COLO668 (cell line): ENCODE data around the gene CHST9.
"Not testable (repeated sequence)": the region's sequence is repeated elsewhere in the genome, so short reads cannot be mapped to it uniquely, and the experiment has no call there.

ENCODE experiments used
- DNase-seq: peaks from one replicate; lab custom pipeline; 2025; ENCODE audit not compliant: unreplicated experiment; lab: John Stamatoyannopoulos, UW

The CHST9 gene

DNA sequence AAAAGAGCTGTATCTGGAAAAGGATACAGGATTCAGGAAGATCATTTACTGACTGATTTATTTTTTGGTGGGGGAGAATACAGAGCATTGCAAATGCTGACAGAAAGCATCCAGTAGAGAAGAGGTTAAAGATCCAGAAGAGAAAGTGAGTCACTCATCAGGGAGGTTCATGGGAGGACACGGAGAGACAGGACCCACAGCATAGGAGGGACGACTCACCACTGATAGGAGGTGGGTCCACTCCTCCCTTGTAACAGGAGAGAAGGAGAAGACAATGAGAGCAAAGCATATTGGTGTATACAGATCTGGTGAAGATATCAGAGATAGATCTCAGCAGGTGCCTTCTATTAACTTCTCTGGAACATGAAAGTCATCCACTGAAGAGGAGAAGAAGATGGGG lies 177.2 kb downstream of the CHST9 start:
- DNase-seq = no peak

DNA sequence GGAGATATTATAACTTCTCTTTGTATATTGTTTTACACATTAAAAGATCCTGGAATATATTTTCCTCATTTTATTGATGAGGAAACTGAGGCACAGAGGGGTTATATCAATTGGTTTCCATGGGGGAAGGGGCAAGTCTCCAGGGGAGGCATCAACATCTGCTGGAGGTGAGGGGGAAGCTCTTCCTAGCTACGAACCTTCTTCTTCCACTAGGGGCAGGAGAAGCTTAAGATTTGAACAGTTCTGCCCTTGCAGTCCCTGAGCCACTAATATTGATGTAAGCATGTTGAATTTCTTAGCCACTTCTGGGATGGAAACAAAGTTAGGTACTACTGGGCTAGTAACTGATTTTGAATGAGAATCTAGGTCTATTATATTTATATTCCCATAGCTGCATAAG lies 179.5 kb downstream of the CHST9 start:
- DNase-seq = no peak

DNA sequence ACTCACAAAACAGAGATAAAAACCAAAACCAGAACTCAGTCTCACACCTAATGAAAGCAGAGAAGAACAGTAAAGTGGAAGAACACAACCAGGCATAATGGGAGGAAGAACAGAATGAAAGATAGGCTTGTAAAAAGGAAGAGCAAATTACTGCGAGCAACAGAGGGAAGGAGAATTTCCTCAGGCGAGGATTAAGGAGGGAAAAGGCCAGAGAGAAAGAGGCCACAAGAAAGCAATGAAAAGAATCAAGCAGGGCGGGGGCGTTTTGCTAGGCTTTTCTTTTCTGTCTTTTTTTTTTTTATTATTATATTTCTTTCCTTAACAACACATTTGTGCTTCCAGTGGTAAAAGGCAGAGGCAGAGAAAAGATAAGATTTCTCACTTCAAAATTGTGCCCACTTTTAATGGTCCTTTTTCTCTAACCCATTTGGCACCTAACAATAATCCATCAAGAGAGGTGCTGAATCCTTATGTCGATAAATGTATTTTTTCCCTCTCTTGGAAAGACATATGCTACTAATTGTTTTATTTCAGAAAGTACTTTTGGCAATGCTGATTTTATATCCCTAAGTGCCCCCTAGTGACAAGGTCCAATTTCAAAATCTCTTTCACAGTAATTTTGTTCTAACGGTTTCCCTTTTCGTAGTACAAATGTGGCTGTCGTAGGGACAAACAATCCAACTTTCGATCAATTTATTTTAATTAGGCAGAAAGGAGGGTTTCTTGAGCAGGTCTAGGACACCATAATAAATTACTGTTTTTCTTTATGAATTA lies 180.9 kb downstream of the CHST9 start:
- DNase-seq = no peak

DNA sequence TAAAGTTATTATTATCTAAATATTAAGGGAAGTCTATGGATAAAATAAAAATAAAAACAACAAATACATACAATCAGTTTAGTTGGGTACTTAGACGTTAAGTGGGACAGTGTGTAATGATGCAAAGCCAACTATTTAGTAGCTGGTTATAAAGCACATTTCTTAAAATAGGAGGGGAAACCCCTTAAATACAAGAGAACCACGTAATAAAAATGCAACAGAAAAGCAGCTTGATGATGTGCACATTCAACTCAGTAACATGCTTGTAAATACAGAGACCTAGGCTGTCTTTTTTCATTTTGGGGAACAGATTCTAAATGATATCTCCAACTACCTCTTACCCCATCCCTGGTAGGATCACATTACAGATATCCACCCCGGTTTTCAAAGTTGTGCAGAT lies 185.3 kb downstream of the CHST9 start:
- DNase-seq = no peak

DNA sequence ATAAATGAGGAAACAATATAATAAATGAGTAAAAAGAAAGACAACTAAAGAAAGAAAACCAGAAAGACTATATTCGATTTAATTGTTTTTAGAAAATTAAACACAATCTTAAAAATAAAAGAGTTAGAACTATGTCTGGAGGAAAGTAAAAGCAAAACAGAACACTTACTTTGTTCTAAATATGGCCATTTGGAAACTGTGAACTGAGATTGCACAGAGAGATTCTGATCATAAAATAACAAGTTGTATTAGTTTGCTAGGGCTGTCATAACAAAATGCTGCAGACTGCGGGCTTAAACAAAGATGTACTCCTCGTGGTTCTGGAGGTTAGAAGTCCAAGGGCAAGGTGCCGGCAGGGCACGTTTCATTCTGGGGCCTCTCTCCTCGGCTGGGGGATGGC lies 191.5 kb downstream of the CHST9 start:
- DNase-seq = no peak

DNA sequence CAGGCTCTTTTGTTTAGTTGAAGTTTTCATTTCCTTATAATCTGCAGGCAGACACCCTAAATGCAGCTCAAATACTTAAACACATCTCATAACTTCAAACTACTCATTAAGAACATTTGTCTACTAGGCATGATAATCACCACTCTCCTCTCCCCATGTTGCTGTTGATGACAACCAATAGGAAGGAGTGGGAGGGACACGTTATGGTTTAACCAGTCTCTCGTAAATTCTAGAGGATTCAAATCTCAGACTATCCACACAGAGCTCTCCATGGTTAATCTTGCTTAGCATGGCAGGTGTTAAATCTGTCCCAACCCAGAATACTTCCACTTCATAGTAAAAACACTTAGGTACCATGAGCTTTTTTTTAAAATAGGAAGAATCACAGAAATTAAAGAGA lies 192.2 kb downstream of the CHST9 start:
- DNase-seq = no peak

DNA sequence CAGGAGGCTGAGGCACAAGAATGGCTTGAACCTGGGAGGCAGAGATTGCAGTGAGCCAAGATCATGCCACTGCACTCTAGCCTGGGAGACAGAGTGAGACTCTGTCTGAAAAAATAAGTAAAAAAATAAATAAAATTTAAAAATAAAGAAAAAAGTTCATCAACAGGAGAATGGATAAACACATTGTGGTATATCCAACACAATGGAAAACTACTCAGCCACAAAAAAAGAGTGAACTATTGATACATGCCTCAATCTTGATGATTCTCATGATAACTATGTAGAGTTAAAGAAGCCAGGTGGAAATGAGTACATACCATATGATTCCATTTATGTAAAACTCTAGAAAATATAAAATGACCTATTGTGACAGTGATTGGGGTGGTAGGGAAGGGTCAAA lies 195.3 kb downstream of the CHST9 start:
- no peak for DNase-seq

DNA sequence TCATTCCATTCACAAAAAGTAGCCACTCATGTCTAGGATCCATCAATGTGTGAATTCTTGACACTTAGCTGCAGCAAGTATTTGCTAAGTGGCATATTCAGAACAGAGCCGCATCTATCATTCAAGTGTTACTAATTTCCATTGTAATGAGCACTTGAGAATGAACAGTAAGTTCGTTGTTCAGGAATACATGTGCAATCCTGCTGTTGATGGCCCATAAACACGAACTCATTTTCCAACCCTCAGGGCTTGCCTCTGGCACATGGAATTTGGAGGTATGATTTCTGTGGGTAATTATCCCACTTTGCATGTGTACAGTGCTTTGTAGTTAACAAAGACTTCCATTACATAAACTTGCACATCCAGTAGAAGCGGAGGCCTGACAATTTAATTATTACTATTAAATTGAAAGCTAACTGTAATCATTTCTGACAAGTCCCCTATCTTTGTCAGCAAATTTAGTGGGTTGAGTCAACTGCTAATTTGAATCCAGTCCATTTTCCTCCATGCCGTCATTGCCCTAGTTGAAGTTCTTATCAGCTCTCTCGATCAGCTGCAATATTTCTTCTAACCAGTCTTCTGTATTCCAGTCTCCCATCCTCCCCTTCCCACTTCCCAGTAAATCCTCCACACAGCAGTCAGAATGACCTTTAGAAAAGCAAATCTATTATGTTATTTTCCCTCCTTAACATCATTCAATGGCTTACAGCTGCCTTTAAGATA lies 203.6 kb downstream of the CHST9 start:
- DNase-seq = no peak

DNA sequence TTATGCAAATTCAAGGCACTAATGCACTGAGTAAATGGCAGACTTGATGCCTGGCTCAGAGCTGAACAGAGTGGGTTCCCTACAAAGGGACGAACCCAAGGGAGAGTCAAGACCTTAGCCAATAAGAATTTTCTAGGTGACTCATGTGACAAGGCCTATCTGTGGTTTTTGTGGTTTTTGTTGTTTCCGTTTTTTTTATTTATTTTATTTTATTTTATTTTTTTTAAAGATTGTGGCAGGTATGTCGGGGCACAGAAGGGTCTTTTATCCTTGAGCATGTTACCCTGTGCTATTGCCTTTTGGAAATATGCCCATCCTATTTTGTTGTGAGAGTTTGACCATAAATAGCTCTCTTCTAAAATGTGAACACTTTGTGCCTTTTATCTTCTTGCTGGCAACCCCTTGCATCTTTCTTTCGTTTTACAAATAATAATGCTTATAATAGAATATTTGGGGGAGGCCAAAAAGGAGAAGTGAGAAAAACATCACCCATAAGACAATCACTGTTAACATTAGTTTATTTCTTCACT lies 206.2 kb downstream of the CHST9 start:
- DNase-seq = no peak

DNA sequence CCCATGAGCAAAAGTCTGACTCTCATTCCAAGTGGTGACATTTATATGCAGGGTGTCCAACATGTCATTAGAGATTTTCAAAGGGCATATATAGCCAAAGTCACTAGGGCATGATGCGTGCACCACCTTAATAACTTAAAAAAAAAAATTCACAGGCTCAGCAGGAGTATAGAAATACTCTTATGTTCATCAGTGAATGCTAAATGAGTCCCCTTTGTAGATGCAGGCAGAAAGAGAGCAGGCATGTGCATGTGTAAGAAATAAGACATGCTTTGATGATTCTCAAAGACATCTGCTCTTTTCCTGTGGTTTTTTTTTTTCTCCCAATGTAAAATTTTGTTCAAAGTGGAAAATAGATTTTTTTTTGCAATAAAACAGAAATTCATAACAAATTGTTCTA lies 207.3 kb downstream of the CHST9 start:
- no peak for DNase-seq

DNA sequence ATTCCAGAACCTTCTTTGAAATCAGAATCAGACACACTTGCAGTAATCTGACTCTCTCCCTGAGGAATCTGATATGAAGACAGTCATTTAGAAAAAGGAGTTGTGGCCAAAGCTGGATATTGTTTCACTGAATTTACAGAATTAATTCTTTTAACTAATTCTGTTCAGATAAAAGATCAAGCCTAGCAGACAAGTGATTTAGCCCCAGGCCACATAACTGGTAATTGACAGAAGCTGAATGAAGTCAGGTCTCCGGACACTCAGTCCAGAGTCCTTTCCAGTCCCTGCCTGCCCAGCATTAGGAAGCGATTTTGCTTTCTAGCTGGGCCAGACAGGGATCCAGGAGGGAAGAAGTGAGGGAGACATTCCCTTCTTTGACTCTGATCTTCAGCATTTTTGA lies 208.9 kb downstream of the CHST9 start:
- no peak for DNase-seq

DNA sequence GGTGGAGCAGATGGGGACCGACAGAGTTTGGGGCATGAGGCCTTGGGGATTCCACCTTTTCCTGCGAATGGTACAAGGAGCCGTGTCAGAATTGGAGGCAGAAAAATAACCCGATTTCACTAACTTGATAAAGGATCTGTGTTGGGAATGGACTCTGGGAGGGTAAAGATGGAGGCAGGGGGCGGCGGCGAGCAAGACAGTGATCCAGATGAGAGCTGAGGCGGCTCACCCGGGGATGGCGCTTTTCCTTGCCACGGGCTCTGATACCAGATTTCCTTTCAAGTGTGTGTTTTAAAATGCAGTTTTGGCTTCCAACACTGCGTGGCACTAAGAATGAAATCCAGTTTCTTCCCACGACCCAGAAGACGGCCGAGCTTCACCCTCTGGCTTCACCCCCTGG lies 212.6 kb downstream of the CHST9 start:
- not testable (repeated sequence) for DNase-seq

DNA sequence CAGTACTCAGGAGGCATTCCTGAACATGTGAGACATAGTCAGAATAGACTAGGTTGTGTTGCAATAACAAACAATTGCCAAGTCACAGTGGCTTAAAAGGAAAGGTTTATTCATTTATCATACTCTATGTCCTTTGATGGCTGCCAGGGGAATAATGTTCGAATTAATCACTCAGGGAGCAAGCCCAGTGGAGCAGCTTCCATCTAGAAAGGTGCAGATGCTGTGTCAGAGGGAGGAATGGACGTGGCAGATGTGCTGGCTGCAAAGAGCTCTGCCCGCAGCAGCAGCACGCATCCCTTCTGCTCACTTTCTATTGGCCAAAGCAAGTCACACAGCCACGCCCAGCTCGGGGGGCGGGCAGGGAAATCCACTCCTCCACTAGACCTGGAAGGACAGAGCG lies 213.7 kb downstream of the CHST9 start:
- DNase-seq = no peak

DNA sequence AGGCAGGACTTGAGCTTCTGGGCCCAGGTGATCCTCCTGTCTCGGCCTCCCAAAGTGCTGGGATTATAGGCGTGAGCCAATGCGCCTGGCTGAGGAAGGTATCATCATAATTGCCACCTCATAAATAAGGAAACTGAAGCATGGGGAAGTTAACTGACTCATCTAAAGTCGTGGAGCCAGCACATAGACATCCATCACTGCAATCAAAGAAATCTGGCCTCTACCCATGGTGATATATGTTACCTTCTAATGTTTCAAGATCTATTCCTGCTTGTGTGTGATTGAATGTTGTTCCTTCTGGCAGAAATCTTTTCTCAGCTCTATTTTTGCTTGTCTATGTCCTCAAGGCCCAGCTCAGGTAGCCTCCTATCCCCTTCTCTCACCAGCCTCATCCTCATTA lies 214.5 kb downstream of the CHST9 start:
- no peak for DNase-seq

DNA sequence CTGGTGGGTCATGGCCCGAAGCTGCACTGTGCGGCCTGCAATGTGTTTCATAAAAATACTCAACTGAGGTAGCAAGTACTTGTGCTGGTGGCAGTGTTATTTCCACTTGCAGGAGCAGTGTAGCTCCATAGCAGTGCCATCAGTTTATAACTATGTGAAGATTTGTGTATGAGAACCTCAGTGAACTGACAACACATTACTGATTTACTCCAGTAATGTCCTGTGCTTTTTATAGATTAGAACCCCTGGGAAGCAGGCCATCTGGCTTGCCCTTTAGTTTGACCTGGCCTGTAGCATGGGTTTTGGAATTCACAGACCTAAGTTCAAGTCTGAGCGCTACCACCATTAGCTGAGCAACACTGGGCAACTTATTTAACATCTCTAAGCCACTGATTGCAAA lies 219.9 kb downstream of the CHST9 start:
- no peak for DNase-seq

DNA sequence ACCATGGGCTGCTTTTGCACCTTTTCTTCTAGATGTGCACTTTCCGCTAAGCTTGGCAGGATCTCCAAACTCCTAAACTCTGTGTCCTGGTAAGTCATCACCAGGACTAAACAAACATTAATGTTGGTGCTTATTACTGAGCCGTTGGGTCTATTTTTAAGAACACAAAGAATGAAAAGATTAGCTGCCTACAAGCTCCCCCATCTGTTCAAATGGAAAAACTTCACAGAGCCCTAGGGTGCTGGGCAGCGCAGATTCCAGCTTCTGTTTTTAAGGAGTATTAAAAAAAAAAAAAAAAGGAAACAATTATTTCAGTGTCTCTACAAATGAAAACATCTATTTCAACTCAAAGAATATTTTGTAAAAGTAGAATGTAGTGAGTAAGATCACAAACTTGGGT lies 221.8 kb downstream of the CHST9 start:
- no peak for DNase-seq

DNA sequence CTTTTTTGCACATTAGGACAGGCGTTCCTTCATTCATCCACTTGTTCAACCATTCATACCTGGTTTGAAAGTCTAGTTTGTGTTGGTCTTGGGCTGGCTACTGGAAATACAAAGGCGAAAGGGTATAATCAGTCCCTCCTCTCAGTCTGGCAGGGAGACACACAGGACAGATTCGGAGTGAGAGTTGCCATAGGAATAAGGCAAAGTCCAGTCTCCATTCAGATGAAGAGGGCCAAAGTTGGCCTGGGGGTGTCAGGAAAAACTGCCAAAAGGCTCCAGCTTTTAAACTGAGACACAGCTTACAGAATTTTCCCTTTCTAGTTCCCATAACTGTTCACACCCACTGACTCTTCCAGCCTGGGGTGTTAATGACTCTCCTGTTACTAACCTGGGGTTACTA lies 223.3 kb downstream of the CHST9 start:
- DNase-seq = no peak

DNA sequence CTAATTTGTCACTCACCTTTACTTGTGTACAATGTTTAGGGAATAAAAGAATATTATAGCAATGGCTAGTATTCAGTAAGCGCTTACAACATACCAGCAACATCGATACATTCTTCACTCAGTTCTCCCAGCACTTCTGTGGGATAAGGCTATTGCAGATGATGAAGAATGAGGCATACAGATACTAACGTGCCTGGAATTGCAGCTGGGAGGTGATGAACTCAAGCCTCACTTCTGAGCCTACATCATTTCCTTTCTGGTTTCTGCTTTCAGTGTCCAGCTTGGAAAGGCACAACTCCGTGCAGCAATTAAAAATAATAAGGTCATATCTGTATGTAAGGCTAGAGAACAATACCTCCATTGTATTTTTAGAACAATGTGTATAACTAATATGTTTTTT lies 224.2 kb downstream of the CHST9 start:
- no peak for DNase-seq

DNA sequence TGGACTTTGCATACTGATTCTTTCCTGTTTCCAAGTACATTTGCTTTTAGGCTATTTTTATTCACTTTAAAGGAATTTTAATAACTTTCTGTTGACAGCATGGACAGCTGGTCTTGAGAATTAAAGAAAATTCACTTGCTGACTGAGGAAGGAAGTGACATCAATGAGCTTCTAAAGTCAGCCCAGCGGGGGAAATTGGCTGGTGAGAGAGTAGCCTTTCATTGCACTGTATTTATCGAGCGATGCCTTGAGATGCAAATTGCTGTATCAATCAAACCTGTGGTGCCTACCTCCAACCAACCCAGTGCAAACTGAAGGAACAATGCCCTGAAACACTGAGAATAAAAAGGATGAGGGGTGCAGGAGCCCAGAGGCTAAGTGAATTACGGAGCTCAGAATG lies 228.2 kb downstream of the CHST9 start:
- no peak for DNase-seq

DNA sequence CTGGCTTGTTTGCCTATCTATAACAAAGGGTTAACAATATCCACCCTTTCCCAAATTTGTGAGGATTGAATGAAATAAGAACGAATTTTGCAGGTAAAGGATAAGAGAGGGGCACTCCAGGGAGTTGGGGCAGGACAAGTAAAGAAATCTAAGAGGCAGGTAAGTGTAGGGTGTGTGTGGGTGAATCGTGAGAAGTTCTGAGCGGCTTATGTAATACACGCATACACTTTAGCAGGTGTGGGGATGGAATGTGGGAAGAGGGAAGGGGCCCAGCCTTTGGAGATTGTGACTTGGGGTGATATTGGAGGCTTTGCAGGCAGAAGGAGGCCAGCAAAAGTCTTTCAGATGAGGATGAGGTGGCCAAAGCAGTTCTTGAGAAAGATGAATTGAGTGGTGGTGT lies 236.4 kb downstream of the CHST9 start:
- DNase-seq = no peak

DNA sequence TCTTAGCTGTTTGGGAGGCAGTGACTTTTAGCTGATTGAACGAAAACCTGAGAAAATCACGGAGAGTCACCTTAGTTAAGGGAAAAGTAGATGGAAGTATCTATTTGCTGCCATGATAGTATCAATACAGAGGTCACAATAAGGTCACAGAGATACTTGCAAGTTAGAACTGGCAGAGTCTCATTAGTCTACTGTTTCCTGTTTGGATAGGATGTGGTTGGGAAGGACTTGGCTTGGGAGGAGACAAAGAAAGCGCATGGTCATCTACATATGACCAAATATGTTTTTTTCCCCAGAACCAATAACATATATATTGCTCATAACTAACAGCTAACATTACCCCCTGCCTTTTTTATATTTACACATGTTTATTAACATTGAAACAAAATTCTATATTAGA lies 241.2 kb downstream of the CHST9 start:
- DNase-seq = no peak

DNA sequence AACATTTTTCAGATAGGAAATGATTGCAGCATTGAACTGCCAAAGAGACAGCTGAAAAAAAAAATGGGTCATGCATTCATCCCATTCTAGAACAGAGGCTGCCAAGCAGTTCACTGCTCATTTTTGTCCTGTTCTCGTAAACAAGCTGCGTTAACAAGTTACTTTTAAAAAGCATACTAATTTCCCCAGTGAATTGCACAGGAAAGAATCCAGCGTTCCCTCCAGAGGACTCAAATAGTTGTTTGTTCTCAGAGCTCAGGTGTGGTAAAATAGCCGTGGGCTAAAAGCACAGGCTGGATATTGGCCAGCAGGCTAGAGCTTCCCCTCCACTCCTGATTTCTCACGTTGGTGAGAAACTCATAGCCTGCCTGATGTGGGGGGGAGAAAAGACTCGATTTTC lies 243.5 kb downstream of the CHST9 start:
- DNase-seq = no peak
